ENCODE results near the gene CENPB. TPM values are rescaled to one million over a fixed set of nuclear protein-coding genes. Genes with fewer than 3 reads are reported as not detected.

The CENPB gene
- total and polyA plus RNA-seq, 8 donors: 30.2 to 46.5 (median 39.3) TPM

DNA sequence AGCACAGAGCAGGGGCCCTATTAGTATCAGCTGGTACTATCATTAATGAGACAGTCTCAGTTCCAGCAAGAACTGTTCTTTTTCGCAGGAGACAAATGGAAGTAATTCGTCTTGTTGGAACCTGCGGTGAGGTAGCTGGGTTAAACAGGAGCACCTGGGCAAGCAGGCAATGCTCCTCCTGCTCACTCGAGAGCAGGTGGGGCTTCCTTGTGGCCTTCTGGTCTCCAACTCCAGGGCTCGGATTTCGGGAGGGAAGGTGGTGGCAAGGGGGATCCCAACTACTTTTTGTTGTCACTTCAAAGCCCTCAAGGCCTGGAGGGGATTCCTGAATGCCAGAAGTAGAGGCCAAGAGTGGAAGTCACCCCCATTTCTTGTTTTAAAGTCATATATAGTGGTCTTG lies 3.9 kb downstream of the CENPB start:
- WGBS, 2 donors: 81 to 84% methylated on average over 6 of the region's 6 CpGs
- no peak overlapping the region for H3K27ac ChIP-seq
- no peaks in the 10 kb centered on the region for H3K27me3 ChIP-seq

DNA sequence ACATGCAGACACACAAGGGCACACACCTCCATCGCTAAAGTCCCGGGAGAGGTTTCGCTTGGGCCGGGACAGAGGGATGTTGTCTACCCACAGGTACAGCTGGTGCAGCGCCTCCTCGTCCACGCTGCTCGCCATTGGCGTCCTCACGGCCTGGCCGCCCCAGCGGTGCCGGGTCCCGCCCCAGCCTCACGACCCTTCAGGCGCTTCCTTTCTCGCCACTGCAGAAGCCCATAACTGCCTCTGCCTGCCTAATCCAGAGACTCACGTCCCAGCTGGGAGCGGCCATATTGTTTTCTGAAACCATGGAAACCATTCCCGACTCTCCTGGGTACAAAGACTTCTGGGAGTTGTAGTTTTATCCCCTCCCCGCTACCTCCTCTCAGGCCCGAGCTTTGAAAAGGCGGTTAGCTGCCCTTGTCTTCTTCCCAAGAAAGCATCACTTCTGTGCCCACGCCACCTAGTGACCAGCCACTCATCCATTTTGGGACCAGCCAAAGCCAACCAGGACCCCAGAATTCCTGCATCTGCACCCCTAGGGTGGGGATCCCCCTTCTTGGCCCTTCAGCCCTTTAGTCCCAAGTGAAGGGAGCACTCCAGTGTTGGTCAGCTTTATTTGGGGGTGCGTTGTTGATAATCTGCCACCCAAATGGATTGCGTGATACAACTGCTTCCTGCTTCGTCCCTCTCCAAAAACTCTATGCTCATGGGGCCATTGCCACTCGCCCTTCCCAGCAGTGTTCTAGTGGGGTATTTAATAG lies 5.2 kb downstream of the CENPB start, which contains the start of gene SPEF1:
TSS of gene SPEF1 (minus strand) at position 296 of the 758 bp plus-strand sequence. CDS start at position 135, 161 bp downstream.
- FAIRE-seq: peak; percentile 89
- WGBS, 2 donors: 11 to 12% methylated on average over 28 of the region's 28 CpGs
- TF ChIP-seq, protein P1, sequence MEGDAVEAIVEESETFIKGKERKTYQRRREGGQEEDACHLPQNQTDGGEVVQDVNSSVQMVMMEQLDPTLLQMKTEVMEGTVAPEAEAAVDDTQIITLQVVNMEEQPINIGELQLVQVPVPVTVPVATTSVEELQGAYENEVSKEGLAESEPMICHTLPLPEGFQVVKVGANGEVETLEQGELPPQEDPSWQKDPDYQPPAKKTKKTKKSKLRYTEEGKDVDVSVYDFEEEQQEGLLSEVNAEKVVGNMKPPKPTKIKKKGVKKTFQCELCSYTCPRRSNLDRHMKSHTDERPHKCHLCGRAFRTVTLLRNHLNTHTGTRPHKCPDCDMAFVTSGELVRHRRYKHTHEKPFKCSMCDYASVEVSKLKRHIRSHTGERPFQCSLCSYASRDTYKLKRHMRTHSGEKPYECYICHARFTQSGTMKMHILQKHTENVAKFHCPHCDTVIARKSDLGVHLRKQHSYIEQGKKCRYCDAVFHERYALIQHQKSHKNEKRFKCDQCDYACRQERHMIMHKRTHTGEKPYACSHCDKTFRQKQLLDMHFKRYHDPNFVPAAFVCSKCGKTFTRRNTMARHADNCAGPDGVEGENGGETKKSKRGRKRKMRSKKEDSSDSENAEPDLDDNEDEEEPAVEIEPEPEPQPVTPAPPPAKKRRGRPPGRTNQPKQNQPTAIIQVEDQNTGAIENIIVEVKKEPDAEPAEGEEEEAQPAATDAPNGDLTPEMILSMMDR (IDR thresholded peaks at IDR 0.05): no peak
- intact Hi-C loops (cut with DNase I): no loop called here
- Histone ChIP-seq H3K27ac (peak within 1 kb of the TSS; percentile 31 to 76 (median 46)), H3K36me3 (no peaks in the 10 kb centered on the region), H3K4me1 (peaks cover 10 to 38% (median 31%) of the 10 kb centered on the region in 3 donors), H3K27me3 (no peaks in the 10 kb centered on the region), H3K9me3 (no peaks in the 10 kb centered on the region), H3K4me3 (peak within 1 kb of the TSS in 3 of 4 donors; percentile 18 to 46 (median 37))
- peak in 5 of 6 donors; percentile 73 to 86 (median 81) for DNase-seq
- peak; percentile 74 to 88 (median 84) for ATAC-seq

More for the DNA sequence above, 3.9 kb downstream of the CENPB start:
- TF ChIP-seq, protein P1 (IDR thresholded peaks at IDR 0.05): no peak
- H3K9me3 ChIP-seq: no peaks in the 10 kb centered on the region
- H3K4me3 ChIP-seq: no peak overlapping the region
- FAIRE-seq (no peak), ATAC-seq (no peak), DNase-seq (peak in 2 of 6 donors; percentile 17 to 23)
- H3K36me3 ChIP-seq: no peaks in the 10 kb centered on the region
- H3K4me1 ChIP-seq: peaks cover 10 to 38% (median 36%) of the 10 kb centered on the region in 3 donors
- intact Hi-C loops (cut with DNase I): no loop called here

GRCh38 chr20:3778976-3779375 lies 7.6 kb downstream of the CENPB start:
- Histone ChIP-seq H3K4me1 (peaks cover under 1 to 25% (median 13%) of the 10 kb centered on the region in 3 donors), H3K4me3 (no peak overlapping the region), H3K36me3 (no peaks in the 10 kb centered on the region), H3K9me3 (no peaks in the 10 kb centered on the region), H3K27me3 (no peaks in the 10 kb centered on the region), H3K27ac (no peak overlapping the region)
- TF ChIP-seq, protein P1 (IDR thresholded peaks at IDR 0.05): no peak
- no peak for FAIRE-seq
- intact Hi-C loops (cut with DNase I): no loop called here
- no peak for ATAC-seq
- DNase-seq: peak in 1 of 6 donors; percentile 73
- WGBS, 2 donors: 71 to 81% methylated on average over 18 of the region's 18 CpGs

- ATAC-seq (peak; percentile 56 to 76 (median 63)), DNase-seq (peak; percentile 48 to 86 (median 70)), FAIRE-seq (no peak)
- H3K27ac ChIP-seq: no peak overlapping the region
- H3K9me3 ChIP-seq: no peaks in the 10 kb centered on the region
- TF ChIP-seq, protein P1 (IDR thresholded peaks at IDR 0.05): no peak
- H3K27me3 ChIP-seq: no peaks in the 10 kb centered on the region
- peaks cover 0 to 22% (median 4%) of the 10 kb centered on the region in 3 donors for H3K4me1 ChIP-seq
- intact Hi-C loops (cut with DNase I): no loop called here
- H3K4me3 ChIP-seq: peak overlapping the region; percentile 17 to 58 (median 46)
- no peaks in the 10 kb centered on the region for H3K36me3 ChIP-seq
- 4 to 5% methylated on average over 57 to 70 of the region's 70 CpGs for WGBS, 2 donors
Measured at GRCh38 chr20:3777716-3778629, 8.6 kb downstream of the CENPB start.
